ENCODE results near the gene ZNF275.

The ZNF275 gene

DNA sequence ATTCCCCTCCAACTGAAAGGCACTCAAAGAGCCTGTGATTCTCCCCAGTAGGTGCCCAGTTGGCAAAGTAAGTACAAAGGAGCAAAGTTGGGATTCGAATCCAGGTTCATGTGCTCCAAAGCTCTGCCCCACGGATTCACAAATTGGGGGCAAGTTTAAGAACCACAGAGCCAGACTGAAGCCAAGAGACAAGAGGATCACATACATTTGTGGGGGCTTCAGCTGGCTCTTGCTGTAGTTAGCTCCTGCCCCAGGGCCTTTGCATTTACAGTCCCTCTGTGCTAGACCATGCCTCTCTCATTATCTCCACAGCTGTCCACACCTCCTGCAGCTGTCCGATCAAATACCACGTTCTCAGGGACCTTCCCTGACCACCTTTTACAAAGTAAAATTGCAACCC, 31.2 kb upstream of the ZNF275 start:
- H3K36me3 ChIP-seq: no peaks in the 10 kb centered on the region
- H3K4me3 ChIP-seq: no peak overlapping the region
- TF ChIP-seq, protein P1, sequence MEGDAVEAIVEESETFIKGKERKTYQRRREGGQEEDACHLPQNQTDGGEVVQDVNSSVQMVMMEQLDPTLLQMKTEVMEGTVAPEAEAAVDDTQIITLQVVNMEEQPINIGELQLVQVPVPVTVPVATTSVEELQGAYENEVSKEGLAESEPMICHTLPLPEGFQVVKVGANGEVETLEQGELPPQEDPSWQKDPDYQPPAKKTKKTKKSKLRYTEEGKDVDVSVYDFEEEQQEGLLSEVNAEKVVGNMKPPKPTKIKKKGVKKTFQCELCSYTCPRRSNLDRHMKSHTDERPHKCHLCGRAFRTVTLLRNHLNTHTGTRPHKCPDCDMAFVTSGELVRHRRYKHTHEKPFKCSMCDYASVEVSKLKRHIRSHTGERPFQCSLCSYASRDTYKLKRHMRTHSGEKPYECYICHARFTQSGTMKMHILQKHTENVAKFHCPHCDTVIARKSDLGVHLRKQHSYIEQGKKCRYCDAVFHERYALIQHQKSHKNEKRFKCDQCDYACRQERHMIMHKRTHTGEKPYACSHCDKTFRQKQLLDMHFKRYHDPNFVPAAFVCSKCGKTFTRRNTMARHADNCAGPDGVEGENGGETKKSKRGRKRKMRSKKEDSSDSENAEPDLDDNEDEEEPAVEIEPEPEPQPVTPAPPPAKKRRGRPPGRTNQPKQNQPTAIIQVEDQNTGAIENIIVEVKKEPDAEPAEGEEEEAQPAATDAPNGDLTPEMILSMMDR (IDR thresholded peaks at IDR 0.05): no peak
- no peaks in the 10 kb centered on the region for H3K9me3 ChIP-seq
- intact Hi-C loops (cut with DNase I; ENCODE audit: low total_unique reads): no loop called here
- H3K27me3 ChIP-seq: no peaks in the 10 kb centered on the region
- H3K4me1 ChIP-seq: no peaks in the 10 kb centered on the region
- no peak for DNase-seq
- no peak overlapping the region for H3K27ac ChIP-seq

- no peaks in the 10 kb centered on the region for H3K36me3 ChIP-seq
- H3K4me3 ChIP-seq: no peak overlapping the region
- no peak for DNase-seq
- H3K4me1 ChIP-seq: no peaks in the 10 kb centered on the region
- intact Hi-C loops (cut with DNase I; ENCODE audit: low total_unique reads): no loop called here
- no peaks in the 10 kb centered on the region for H3K27me3 ChIP-seq
- H3K9me3 ChIP-seq: no peaks in the 10 kb centered on the region
- no peak overlapping the region for H3K27ac ChIP-seq
- TF ChIP-seq, protein P1 (IDR thresholded peaks at IDR 0.05): no peak
Observed at GRCh38 chrX:153303276-153304262, 30.4 kb upstream of the ZNF275 start.

GRCh38 chrX:153304988-153305736, 28.8 kb upstream of the ZNF275 start:
- Histone ChIP-seq H3K27me3 (no peaks in the 10 kb centered on the region), H3K36me3 (no peaks in the 10 kb centered on the region), H3K4me3 (no peak overlapping the region), H3K27ac (no peak overlapping the region), H3K4me1 (no peaks in the 10 kb centered on the region), H3K9me3 (no peaks in the 10 kb centered on the region)
- TF ChIP-seq, protein P1 (IDR thresholded peaks at IDR 0.05): no peak
- intact Hi-C loops (cut with DNase I; ENCODE audit: low total_unique reads): no loop called here
- DNase-seq: no peak

GRCh38 chrX:153305972-153306371, 28.0 kb upstream of the ZNF275 start:
- Histone ChIP-seq H3K4me1 (no peaks in the 10 kb centered on the region), H3K4me3 (no peak overlapping the region), H3K27me3 (no peaks in the 10 kb centered on the region), H3K27ac (no peak overlapping the region), H3K9me3 (no peaks in the 10 kb centered on the region), H3K36me3 (no peaks in the 10 kb centered on the region)
- intact Hi-C loops (cut with DNase I; ENCODE audit: low total_unique reads): no loop called here
- no peak for DNase-seq
- TF ChIP-seq, protein P1 (IDR thresholded peaks at IDR 0.05): no peak

DNA sequence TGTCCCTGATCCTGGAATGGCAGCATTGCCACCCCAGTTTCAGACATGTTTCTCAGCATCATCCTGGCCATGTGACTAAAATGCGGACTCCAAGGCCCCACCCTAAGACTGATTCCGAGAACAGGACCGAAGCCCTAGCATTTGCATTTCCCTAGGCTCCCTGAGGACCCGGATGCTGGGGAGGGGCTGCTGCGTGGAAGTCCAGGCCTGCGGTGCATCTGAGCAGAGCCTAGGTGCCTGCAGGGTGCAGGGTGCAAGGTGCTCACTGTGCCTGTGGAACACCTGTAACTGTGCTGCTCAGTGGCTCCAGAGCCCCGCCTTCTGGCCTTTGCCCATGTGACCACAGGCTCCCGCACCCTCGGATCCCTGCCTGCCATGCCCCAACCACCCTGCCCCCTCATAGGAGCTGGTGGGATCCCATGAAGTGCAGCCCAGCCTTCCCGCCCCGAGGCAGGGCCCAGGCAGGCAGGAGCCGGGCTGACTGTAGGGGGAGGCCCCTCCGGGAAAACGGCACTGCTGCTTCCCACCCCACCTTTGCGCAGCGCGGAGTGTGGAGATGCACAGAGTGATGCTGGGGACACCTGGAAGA, 27.3 kb upstream of the ZNF275 start:
- no peak overlapping the region for H3K27ac ChIP-seq
- H3K27me3 ChIP-seq: no peaks in the 10 kb centered on the region
- no peak overlapping the region for H3K4me3 ChIP-seq
- H3K9me3 ChIP-seq: no peaks in the 10 kb centered on the region
- DNase-seq: no peak
- TF ChIP-seq, protein P1 (IDR thresholded peaks at IDR 0.05): no peak
- no peaks in the 10 kb centered on the region for H3K4me1 ChIP-seq
- no peaks in the 10 kb centered on the region for H3K36me3 ChIP-seq
- intact Hi-C loops (cut with DNase I; ENCODE audit: low total_unique reads): no loop called here
